ENCODE measurements around the gene SNAP25.

SNAP25 gene

DNA sequence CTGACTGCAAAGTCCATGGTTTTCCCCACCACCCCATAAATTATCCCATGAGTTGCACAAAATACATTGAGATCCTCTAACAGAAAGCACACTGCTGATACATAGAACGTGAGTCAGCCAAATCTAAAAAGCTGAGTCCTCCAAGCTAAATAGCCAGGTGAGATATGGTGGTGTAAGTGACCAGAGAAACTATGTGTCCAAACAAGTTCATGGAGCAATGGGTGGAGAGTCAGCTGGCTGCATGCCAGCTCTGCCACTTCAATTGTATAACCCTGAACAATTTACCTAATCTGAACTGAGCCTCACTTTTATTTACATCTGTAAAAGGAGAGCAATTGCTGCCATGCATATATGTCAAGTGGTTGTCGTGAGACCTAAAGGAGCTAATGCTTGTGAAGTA lies 9.7 kb downstream of the SNAP25 start:
- TF ChIP-seq, protein P1, sequence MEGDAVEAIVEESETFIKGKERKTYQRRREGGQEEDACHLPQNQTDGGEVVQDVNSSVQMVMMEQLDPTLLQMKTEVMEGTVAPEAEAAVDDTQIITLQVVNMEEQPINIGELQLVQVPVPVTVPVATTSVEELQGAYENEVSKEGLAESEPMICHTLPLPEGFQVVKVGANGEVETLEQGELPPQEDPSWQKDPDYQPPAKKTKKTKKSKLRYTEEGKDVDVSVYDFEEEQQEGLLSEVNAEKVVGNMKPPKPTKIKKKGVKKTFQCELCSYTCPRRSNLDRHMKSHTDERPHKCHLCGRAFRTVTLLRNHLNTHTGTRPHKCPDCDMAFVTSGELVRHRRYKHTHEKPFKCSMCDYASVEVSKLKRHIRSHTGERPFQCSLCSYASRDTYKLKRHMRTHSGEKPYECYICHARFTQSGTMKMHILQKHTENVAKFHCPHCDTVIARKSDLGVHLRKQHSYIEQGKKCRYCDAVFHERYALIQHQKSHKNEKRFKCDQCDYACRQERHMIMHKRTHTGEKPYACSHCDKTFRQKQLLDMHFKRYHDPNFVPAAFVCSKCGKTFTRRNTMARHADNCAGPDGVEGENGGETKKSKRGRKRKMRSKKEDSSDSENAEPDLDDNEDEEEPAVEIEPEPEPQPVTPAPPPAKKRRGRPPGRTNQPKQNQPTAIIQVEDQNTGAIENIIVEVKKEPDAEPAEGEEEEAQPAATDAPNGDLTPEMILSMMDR (IDR thresholded peaks at IDR 0.05; ENCODE audit: unreplicated experiment in 3 of 3): no peak
- Mint-ChIP-seq H3K9me3 (no peaks in the 10 kb centered on the region), H3K4me3 (no peak overlapping the region), H3K4me1 (no peaks in the 10 kb centered on the region), H3K27me3 (ENCODE audit: low read depth) (no peaks in the 10 kb centered on the region), H3K36me3 (ENCODE audit: low read depth) (no peaks in the 10 kb centered on the region), H3K27ac (no peak overlapping the region)

DNA sequence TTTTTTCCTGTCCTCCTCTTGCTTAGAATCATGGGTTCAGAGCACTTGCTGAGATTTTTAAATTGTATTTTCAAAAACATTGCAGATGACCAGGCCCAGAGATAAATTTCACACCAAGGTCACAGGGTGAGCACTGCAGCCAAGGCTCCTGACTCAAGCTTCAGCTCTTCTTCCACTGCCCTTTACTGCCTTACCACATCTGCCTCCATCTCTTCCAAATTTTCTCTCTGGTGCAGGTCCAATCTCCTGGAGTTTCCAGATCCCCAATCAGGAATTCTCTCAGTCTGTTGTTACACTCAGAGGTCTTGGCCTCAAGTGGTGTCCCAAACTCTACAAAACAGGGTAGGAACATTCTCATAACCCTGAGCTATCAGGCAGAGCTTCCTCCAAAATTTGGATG lies 12.7 kb downstream of the SNAP25 start:
- Mint-ChIP-seq H3K9me3 (no peaks in the 10 kb centered on the region), H3K27me3 (ENCODE audit: low read depth) (no peaks in the 10 kb centered on the region), H3K4me1 (no peaks in the 10 kb centered on the region), H3K36me3 (ENCODE audit: low read depth) (no peaks in the 10 kb centered on the region), H3K27ac (no peak overlapping the region), H3K4me3 (no peak overlapping the region)
- TF ChIP-seq, protein P1 (IDR thresholded peaks at IDR 0.05; ENCODE audit: unreplicated experiment in 3 of 3): no peak

DNA sequence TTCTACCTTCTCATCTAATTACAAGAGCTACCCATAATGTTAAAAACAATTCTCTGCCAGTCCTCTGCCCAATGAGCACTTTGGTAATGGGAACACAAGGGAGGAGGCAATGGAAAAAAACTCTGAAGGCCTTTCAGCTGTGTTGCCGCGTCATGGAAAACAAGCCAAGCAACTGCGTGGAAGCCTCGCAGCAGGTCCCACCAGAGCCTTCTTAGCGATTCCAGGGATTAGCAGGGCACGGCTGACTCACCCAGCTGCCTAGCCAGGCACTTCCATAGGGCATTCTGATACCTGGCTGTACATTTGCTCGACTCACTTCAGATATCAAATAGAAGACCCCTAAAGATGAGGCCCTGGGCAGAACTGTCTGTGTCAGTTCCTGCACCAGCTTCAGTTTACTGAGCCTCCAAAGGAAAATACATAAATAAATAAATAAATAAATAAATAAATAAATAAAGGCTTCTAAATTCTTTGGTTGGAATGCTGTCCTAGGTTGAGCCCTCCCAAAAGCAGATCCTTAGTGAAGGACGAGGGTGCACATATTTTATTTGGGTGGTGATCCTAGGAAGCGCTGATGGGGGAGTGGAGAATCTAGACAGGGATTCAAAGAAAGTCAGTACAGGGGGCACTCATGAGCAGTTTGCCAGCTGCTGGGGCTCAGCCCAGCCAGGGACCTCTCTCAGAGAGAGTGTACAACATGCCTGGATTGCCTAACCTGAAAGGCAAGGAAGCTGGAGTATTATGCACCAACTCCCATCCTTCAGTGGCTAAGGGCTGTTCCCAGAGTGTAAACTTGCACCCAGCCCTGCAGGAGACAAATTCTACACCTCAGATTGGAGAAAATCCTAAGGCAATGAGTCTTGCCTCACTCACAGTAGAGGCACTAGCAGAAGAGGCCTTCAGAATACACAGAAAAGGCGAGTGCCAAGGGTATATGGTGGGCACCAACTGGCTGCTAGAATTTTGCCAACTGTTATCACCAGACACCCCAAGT lies 18.2 kb downstream of the SNAP25 start:
- H3K36me3 Mint-ChIP-seq (ENCODE audit: low read depth): no peaks in the 10 kb centered on the region
- H3K9me3 Mint-ChIP-seq: no peaks in the 10 kb centered on the region
- H3K4me3 Mint-ChIP-seq: no peak overlapping the region
- no peak overlapping the region for H3K27ac Mint-ChIP-seq
- H3K4me1 Mint-ChIP-seq: no peaks in the 10 kb centered on the region
- H3K27me3 Mint-ChIP-seq (ENCODE audit: low read depth): no peaks in the 10 kb centered on the region
- TF ChIP-seq, protein P1 (IDR thresholded peaks at IDR 0.05; ENCODE audit: unreplicated experiment in 3 of 3): no peak

DNA sequence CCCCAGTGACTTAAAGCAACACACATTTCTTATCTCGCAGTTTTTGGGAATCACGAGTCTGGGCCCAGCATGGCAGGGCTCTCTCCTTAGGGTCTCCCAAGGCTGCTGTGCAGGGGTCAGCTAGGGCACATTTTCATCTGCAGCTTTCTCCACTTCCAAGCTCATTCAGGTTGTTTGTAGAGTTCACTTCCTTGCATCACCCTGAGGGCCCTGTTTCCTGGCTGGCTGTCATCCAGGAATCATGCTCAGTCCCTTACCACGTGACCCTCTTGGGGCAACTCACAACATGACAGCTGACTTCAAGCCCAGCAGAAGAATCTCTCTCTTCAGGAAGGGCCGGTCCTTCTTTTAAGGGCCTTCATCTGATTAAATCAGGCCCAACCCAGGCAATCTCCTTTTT lies 21.3 kb downstream of the SNAP25 start:
- Mint-ChIP-seq H3K4me3 (no peak overlapping the region), H3K27ac (no peak overlapping the region), H3K36me3 (ENCODE audit: low read depth) (no peaks in the 10 kb centered on the region), H3K4me1 (no peaks in the 10 kb centered on the region), H3K9me3 (no peaks in the 10 kb centered on the region), H3K27me3 (ENCODE audit: low read depth) (no peaks in the 10 kb centered on the region)
- TF ChIP-seq, protein P1 (IDR thresholded peaks at IDR 0.05; ENCODE audit: unreplicated experiment in 3 of 3): no peak

DNA sequence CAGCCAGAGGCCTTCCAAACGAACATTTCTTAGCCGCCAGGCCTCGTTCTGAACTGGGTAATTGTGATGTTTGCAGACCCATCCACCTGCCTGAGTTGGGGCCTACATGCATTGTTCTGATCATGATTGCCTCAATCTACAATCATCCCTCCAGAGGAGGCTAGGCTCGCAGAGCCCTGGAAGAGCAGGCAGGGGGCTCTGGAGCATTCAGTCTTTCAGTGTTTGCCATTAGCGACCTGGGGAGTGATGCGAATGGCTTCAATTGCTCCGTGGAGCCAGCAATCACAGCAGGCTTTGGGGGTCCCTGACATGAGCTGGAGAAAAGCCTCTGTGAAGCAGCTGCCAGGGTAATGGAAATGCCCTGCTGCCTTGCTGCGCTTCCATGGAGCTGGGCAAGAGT lies 22.0 kb downstream of the SNAP25 start:
- Mint-ChIP-seq H3K4me1 (no peaks in the 10 kb centered on the region), H3K36me3 (ENCODE audit: low read depth) (no peaks in the 10 kb centered on the region), H3K27me3 (ENCODE audit: low read depth) (no peaks in the 10 kb centered on the region), H3K27ac (no peak overlapping the region), H3K4me3 (no peak overlapping the region), H3K9me3 (no peaks in the 10 kb centered on the region)
- TF ChIP-seq, protein P1 (IDR thresholded peaks at IDR 0.05; ENCODE audit: unreplicated experiment in 3 of 3): no peak

DNA sequence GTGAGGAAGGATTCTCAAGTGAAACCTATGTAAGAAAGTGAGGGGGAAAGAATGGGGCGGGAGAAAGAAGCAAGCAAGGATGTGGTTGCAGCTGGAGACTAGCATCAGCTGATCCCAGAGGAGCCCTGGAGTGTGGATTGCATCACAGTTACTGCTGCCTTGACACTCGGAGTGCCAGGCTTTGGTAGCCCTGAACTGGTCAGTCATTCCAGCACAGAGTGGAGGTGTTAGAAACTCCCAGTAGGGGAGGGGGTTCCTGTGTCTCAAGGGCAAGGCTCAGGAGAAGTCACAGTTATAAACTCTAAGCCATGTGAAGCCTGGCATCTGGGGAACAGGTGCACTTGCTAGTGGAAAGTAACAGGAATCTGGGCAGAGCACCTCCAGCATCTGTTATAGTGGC lies 23.5 kb downstream of the SNAP25 start:
- TF ChIP-seq, protein P1 (IDR thresholded peaks at IDR 0.05; ENCODE audit: unreplicated experiment in 3 of 3): no peak
- H3K27me3 Mint-ChIP-seq (ENCODE audit: low read depth): no peaks in the 10 kb centered on the region
- H3K27ac Mint-ChIP-seq: no peak overlapping the region
- H3K36me3 Mint-ChIP-seq (ENCODE audit: low read depth): no peaks in the 10 kb centered on the region
- H3K4me3 Mint-ChIP-seq: no peak overlapping the region
- H3K4me1 Mint-ChIP-seq: no peaks in the 10 kb centered on the region
- H3K9me3 Mint-ChIP-seq: no peaks in the 10 kb centered on the region

All from nephron (organoid).